HEK293T (cell line): ENCODE measurements around the gene C3orf70.

ENCODE experiments used
- CTCF ChIA-PET: fragments of 350-600 bp; formaldehyde crosslinking; extraction: SDS; loops from one replicate; lab custom pipeline; 2021; ENCODE audit warnings: antibody characterized with exemption, inconsistent platforms; lab: Yijun Ruan, JAX
- POLR2A ChIA-PET: fragments of 350-600 bp; formaldehyde crosslinking; extraction: SDS; loops from one replicate; lab custom pipeline; 2020; ENCODE audit warnings: antibody characterized with exemption, inconsistent platforms; lab: Yijun Ruan, JAX
- DNase-seq: peaks from one replicate; pipeline ENCODE4 v3.0.0; 2012; ENCODE audit warnings: mixed read lengths; ENCODE audit errors: extremely low spot score
- ARNT ChIP-seq: fragments of 450-650 bp; IDR thresholded peaks from 2 replicates; pipeline ENCODE4 v1.6.1; 2017; ENCODE audit warnings: mild to moderate bottlenecking
- BHLHE40 ChIP-seq: fragments of 450-650 bp; IDR thresholded peaks from 2 replicates; pipeline ENCODE4 v1.6.1; 2016; ENCODE audit warnings: mild to moderate bottlenecking, moderate library complexity, borderline replicate concordance
- CTBP1 ChIP-seq: fragments of 450-650 bp; IDR thresholded peaks from 2 replicates; pipeline ENCODE4 v1.6.1; 2016; ENCODE audit warnings: borderline replicate concordance
- ELF4 ChIP-seq: fragments of 450-650 bp; IDR thresholded peaks from 2 replicates; pipeline ENCODE4 v1.6.1; 2017; ENCODE audit warnings: antibody characterized with exemption
- FOXA1 ChIP-seq: fragments of 450-650 bp; IDR thresholded peaks from 2 replicates; pipeline ENCODE4 v1.6.1; 2016; ENCODE audit warnings: mild to moderate bottlenecking
- FOXK2 ChIP-seq: fragments of 450-650 bp; IDR thresholded peaks from 2 replicates; pipeline ENCODE4 v1.6.1; 2016; ENCODE audit warnings: mild to moderate bottlenecking
- FOXM1 ChIP-seq: fragments of 450-650 bp; IDR thresholded peaks from 2 replicates; pipeline ENCODE4 v1.6.1; 2017; ENCODE audit warnings: mild to moderate bottlenecking, borderline replicate concordance
- HDGF ChIP-seq: fragments of 450-650 bp; IDR thresholded peaks from 2 replicates; pipeline ENCODE4 v1.6.1; 2017; ENCODE audit warnings: antibody characterized with exemption, borderline replicate concordance
- L3MBTL2 ChIP-seq: fragments of 450-650 bp; conservative IDR thresholded peaks from 2 replicates; pipeline ENCODE4 v1.6.1; 2016; ENCODE audit warnings: mild to moderate bottlenecking
- LEF1 ChIP-seq: fragments of 450-650 bp; IDR thresholded peaks from 2 replicates; pipeline ENCODE4 v1.6.1; 2017; ENCODE audit warnings: mild to moderate bottlenecking, borderline replicate concordance
- NFRKB ChIP-seq: fragments of 450-650 bp; IDR thresholded peaks from 2 replicates; pipeline ENCODE4 v1.6.1; 2016; ENCODE audit warnings: mild to moderate bottlenecking, moderate library complexity
- SP1 ChIP-seq: fragments of 450-650 bp; IDR thresholded peaks from 2 replicates; pipeline ENCODE4 v1.6.1; 2017
- SUZ12 ChIP-seq: fragments of 450-650 bp; IDR thresholded peaks from 2 replicates; pipeline ENCODE4 v1.6.1; 2016; ENCODE audit warnings: mild to moderate bottlenecking
- TARDBP ChIP-seq: fragments of 450-650 bp; IDR thresholded peaks from 2 replicates; pipeline ENCODE4 v1.6.1; 2016
- ZNF384 ChIP-seq: fragments of 450-650 bp; IDR thresholded peaks from 2 replicates; pipeline ENCODE4 v1.6.1; 2016
- TF ChIP-seq, protein P1 (sequence below): fragments of 450-650 bp; IDR thresholded peaks from 2 replicates; pipeline ENCODE4 v1.6.1; 2016

Gene C3orf70

DNA sequence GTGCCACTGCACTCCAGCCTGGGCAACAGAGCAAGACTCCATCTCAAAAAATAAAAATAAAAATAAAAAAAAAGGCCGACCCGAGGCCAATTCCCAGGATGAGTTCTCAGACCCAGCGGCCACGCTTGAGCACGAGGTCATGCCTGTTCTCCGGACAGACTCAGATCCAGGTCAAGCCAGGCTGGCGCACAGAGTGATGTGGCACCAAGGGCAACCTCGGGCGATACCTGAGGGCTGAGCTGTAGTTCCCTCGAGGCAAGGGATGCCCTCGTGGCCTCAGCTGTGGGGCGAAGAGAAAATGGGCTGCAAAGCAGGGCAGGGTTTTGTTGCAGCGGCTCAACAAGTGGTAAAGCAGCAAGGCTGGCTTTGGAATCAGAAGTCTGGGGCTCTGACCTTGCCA, 77.3 kb downstream of the C3orf70 start:
- CTCF ChIA-PET = no interaction called here
- POLR2A ChIA-PET = no interaction called here
- no peak for TF ChIP-seq FOXK2
- TF ChIP-seq HDGF = no peak
- TF ChIP-seq L3MBTL2 = no peak
- TF ChIP-seq TARDBP = no peak
- no peak for TF ChIP-seq ZNF384
- no peak for TF ChIP-seq LEF1
- TF ChIP-seq FOXA1 = no peak
- TF ChIP-seq BHLHE40 = no peak
- no peak for TF ChIP-seq NFRKB
- no peak for TF ChIP-seq FOXM1
- no peak for TF ChIP-seq SUZ12
- TF ChIP-seq SP1 = no peak
- TF ChIP-seq ARNT = no peak
- TF ChIP-seq, protein P1, sequence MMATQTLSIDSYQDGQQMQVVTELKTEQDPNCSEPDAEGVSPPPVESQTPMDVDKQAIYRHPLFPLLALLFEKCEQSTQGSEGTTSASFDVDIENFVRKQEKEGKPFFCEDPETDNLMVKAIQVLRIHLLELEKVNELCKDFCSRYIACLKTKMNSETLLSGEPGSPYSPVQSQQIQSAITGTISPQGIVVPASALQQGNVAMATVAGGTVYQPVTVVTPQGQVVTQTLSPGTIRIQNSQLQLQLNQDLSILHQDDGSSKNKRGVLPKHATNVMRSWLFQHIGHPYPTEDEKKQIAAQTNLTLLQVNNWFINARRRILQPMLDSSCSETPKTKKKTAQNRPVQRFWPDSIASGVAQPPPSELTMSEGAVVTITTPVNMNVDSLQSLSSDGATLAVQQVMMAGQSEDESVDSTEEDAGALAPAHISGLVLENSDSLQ = no peak
- no peak for TF ChIP-seq CTBP1
- TF ChIP-seq ELF4 = no peak
- DNase-seq = no peak

DNA sequence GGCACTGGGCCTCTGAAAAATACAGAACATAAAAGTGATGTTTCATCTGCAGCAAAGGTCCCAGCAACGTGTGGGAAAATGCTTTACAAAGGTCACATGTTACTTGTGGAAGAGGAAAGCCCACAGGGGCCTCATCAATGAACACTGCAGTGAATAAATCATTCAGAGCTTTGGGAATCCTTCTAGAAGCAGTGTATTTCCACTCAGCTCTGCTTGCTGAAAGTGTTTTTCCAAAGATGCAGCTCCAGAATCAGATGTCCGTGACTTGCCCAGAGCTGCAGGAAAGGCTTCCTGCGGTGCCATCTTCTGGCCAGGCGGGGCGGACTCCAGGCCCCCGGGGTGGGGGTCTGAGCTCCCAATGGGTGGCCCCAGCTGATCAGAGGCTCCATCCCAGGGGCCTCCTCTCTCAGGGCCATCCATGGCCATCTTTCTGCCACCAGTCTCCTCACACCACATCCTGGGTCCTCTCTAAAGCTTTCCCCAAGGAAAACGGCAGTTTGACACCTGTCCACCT, 81.5 kb downstream of the C3orf70 start:
- no peak for DNase-seq
- POLR2A ChIA-PET = no interaction called here
- CTCF ChIA-PET = interaction anchor here (0.5 to 0.9 kb wide), 2 partner anchors 102 to 1307 kb away, joined by 3 read pairs; no protein-coding TSS in a partner anchor
- TF ChIP-seq ARNT (no peak), SP1 (no peak), NFRKB (no peak), FOXM1 (no peak), SUZ12 (no peak), HDGF (no peak), FOXK2 (no peak), CTBP1 (no peak), TARDBP (no peak), ZNF384 (no peak), L3MBTL2 (no peak), BHLHE40 (no peak), LEF1 (no peak)
- TF ChIP-seq, protein P1 = no peak

DNA sequence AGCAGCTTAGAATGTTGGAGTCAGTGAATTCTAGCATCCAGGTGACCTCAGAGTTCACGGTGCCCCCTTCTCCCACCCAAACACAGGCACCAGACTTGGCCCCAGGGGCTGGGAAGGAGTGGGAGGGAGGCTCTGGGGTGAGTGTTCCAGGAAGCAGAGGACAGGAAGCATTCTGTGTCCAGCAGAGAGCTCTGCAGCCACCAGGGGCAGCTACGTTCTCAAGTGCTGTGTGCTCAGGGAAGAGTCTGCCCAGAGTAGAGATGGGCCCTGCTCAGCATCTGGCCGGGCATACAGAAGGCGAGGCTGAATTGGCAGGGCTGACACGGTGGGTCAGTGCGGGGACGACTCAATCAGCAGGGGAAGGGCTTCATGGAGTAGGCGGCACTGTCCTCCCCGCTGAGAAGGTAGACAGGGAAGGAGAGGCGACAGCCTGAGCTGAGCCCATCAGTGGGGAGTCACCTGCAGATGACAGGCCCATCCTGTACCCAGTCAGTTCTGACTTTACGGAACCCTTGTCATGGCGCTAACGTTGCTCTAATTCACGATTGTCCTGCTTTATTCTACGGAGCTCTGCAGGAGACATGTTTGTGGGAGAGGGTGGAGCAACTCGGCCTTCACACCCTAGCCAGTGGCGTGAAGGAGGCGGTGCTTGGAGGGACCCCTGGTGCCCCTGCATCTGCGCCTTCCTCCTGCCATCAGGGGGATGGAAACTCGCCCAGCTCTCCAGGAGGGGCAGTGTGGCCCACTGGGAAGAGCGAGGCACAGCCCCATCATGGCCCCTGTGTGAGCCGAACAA, 82.2 kb downstream of the C3orf70 start:
- CTCF ChIA-PET = interaction anchor here (0.5 to 0.9 kb wide), 2 partner anchors 103 to 1307 kb away, joined by 3 read pairs; no protein-coding TSS in a partner anchor
- no peak for TF ChIP-seq NFRKB
- no peak for TF ChIP-seq ZNF384
- TF ChIP-seq, protein P1 = no peak
- TF ChIP-seq TARDBP = no peak
- no peak for TF ChIP-seq FOXA1
- no peak for TF ChIP-seq SP1
- no peak for TF ChIP-seq FOXM1
- TF ChIP-seq ELF4 = no peak
- no peak for TF ChIP-seq SUZ12
- TF ChIP-seq ARNT = no peak
- no peak for TF ChIP-seq BHLHE40
- TF ChIP-seq CTBP1 = no peak
- no peak for TF ChIP-seq L3MBTL2
- no peak for TF ChIP-seq FOXK2
- no peak for TF ChIP-seq LEF1
- TF ChIP-seq HDGF = no peak
- peak; percentile 27 for DNase-seq
- POLR2A ChIA-PET = no interaction called here

DNA sequence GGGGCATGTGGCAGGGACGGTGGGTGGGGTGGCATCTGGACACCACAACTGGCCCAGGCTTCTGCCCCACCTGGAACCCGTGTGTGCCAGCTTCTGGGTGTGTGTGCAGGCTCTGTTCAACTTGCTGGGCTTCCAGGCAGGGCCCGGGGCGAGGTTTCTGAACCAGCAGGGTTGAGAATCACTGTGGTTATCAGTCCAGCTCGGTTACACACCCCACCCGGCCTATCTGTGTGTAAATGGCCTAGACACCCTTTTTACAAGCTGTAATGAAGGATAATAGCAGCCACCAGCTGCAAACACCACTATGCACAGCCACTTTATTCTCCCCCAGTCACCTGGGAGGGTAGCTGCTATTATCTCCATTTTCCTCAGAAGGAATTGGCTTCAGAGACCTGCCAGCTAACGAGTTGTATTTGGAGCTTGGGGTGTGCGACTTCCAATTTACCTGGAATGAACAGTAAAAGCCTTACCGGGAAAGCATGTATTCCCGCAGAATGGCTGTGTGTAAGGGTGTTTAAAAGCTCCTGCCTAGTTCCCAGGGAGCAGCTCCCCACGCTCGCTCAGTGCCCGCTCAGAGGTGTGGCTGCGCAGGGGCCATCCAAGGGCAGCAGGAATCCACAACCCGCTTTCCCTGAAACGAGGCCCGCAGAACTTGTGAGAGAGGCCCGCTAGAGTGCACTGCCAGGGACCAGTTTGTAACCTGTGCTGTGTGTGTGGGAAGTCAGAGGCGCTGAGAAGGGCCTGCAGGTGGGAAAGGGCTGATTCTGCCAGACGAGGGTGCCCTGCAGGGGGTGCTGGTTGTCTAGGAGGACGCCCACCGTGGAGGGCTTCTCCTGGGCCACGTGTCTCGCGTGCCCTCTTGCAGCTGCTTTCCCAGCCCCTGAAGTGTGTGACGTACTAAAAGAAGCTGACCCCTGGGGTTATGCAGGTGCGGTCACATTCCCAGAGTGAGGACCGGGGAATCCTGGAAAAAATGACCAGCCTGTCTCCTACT, 83.5 kb downstream of the C3orf70 start:
- ChIA-PET POLR2A (no interaction called here), CTCF (interaction anchor here (1.0 to 1.7 kb wide), 2 partner anchors 96 to 107 kb away, joined by 3 to 8 read pairs; no protein-coding TSS in a partner anchor)
- no peak for DNase-seq
- no peak for TF ChIP-seq CTBP1
- TF ChIP-seq FOXM1 = no peak
- TF ChIP-seq FOXK2 = no peak
- no peak for TF ChIP-seq BHLHE40
- TF ChIP-seq, protein P1 = no peak
- no peak for TF ChIP-seq LEF1
- no peak for TF ChIP-seq NFRKB

DNA sequence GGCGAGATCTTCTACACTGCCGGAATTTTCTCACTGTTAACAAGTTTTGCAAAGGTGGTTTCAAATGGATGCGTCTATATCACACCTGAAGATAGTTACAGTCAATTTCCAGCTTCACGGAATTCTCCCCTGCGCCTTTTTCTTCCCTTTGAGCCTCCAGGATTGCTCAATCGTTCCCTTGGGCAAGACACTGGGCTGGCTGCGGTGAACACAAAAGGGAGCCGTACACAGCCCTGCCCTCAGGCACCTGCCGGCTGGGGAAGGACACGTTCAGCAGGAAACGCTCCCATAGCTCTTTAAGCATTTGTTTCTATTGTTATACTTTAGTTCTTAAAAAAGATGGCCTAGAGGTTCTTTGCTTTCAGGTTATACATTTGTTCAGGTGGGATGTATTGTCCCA, 85.7 kb downstream of the C3orf70 start:
- CTCF ChIA-PET = no interaction called here
- DNase-seq = no peak
- TF ChIP-seq CTBP1 = no peak
- TF ChIP-seq ARNT = no peak
- no peak for TF ChIP-seq L3MBTL2
- TF ChIP-seq FOXK2 = no peak
- TF ChIP-seq FOXM1 = no peak
- no peak for TF ChIP-seq HDGF
- TF ChIP-seq BHLHE40 = no peak
- no peak for TF ChIP-seq SP1
- POLR2A ChIA-PET = no interaction called here
